ENCODE data around the gene CAPZA1. TPM values are rescaled to one million over a fixed set of nuclear protein-coding genes. Genes with fewer than 3 reads are reported as not detected.

CAPZA1 gene
- total RNA-seq, 4 donors from 2014 or later: 131 to 236 (median 159) TPM

- ATAC-seq (ENCODE audit: low FRiP score) (no peak), DNase-seq (ENCODE audit: low spot score) (no peak)
- no peak for TF ChIP-seq CTCF (IDR thresholded peaks at IDR 0.05)
These were observed 56.2 kb downstream of the CAPZA1 start for GRCh38 chr1:112675728-112676381.

GRCh38 chr1:112676543-112676942 lies 56.9 kb downstream of the CAPZA1 start:
- ATAC-seq (ENCODE audit: low FRiP score) (no peak), DNase-seq (ENCODE audit: low spot score) (no peak)
- TF ChIP-seq CTCF (IDR thresholded peaks at IDR 0.05): no peak

- ATAC-seq (ENCODE audit: low FRiP score) (no peak), DNase-seq (ENCODE audit: low spot score) (no peak)
- TF ChIP-seq CTCF (IDR thresholded peaks at IDR 0.05): no peak
These were observed 57.9 kb downstream of the CAPZA1 start for GRCh38 chr1:112677501-112677900.

GRCh38 chr1:112678605-112679004 lies 59.0 kb downstream of the CAPZA1 start:
- DNase-seq (ENCODE audit: low spot score): no peak

GRCh38 chr1:112685913-112686312 lies 66.3 kb downstream of the CAPZA1 start:
- no peak for ATAC-seq (ENCODE audit: low FRiP score)
- TF ChIP-seq CTCF (IDR thresholded peaks at IDR 0.05): no peak
- no peak for DNase-seq (ENCODE audit: low spot score)

More at GRCh38 chr1:112678605-112679004, 59.0 kb downstream of the CAPZA1 start:
- no peak for TF ChIP-seq CTCF (IDR thresholded peaks at IDR 0.05)
- ATAC-seq (ENCODE audit: low FRiP score): no peak

GRCh38 chr1:112686417-112686816 lies 66.8 kb downstream of the CAPZA1 start:
- DNase-seq (ENCODE audit: low spot score) (no peak), ATAC-seq (ENCODE audit: low FRiP score) (no peak)
- no peak for TF ChIP-seq CTCF (IDR thresholded peaks at IDR 0.05)

GRCh38 chr1:112686835-112687234 lies 67.2 kb downstream of the CAPZA1 start:
- ATAC-seq (ENCODE audit: low FRiP score): no peak
- TF ChIP-seq CTCF (IDR thresholded peaks at IDR 0.05): no peak

More at GRCh38 chr1:112686835-112687234, 67.2 kb downstream of the CAPZA1 start:
- DNase-seq (ENCODE audit: low spot score): no peak

Measured in omental fat pad (tissue), 4 donors.